EL (cell line): ENCODE data around the gene ACVR1B.

Source experiments
- DNase-seq: peaks from one replicate; pipeline ENCODE4 v3.0.0-alpha.2; 2016

The ACVR1B gene

GRCh38 chr12:52006726-52007157 lies 55.2 kb downstream of the ACVR1B start, which contains the start of gene TAMALIN:
Gene TAMALIN, plus strand, starts transcription at chr12:52006946. Its CDS starts 74 bp downstream, at chr12:52007020.
- peak; percentile 37 for DNase-seq

GRCh38 chr12:52007158-52007921 lies 55.8 kb downstream of the ACVR1B start:
- DNase-seq, result no peak

- no peak for DNase-seq
These were observed 56.5 kb downstream of the ACVR1B start for GRCh38 chr12:52007982-52008510.

DNA sequence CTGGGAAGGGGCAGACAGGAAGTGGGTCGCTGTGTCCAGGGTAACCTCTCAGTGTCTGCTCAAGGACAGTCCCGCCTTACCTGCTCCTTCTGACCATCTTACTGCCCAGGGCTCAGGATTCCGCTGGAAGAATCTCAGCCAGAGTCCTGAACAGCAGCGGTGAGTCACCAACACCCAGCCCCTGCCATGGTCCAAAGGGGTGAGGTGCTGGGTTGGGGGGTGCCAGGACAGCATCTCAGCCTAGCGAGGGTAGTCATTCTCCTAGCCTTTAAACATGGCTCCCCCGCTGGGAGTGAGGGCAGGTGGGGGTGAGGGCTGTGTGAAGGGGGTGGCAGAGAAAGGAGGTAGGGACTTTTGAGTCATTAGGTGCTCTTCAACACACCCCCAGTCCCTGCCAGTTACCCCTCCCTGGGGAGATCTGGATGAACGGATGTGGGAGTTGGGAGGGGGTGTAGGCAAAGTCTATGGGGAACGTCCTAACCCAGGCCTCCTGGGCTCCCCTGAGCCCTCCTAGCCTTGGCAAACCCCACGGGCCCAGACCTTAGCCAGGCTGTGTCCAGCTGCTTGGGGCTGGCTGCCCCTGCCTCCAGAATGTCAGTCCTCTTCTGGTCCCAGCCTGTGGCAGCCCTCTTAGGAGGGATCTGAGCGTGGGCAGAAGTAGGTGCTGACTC lies 57.7 kb downstream of the ACVR1B start:
- no peak for DNase-seq

DNA sequence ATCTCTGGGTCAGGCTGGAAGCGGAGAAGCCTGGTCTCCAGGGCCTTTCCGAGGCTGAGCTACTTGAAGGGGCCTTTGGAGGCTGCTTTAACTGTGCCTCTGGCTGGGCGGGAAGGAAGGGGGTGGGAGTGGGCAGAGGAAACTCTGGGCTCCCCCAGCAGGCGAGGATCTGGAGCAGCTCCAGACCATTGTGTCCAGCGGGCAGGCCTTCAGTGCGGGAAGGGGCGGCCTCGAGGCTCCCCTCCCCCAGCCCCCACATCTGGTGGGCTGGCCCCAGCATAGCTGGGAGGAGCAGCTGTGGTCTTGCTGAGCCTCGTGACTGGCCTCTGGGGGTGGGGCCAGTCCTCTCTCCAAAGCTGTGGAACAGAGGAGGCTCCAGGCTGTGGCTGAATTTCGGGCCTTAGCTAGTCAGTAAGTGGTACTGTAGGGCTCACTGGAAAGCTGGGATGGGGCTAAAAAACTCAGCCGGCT lies 58.7 kb downstream of the ACVR1B start:
- DNase-seq, result peak; percentile 48

DNA sequence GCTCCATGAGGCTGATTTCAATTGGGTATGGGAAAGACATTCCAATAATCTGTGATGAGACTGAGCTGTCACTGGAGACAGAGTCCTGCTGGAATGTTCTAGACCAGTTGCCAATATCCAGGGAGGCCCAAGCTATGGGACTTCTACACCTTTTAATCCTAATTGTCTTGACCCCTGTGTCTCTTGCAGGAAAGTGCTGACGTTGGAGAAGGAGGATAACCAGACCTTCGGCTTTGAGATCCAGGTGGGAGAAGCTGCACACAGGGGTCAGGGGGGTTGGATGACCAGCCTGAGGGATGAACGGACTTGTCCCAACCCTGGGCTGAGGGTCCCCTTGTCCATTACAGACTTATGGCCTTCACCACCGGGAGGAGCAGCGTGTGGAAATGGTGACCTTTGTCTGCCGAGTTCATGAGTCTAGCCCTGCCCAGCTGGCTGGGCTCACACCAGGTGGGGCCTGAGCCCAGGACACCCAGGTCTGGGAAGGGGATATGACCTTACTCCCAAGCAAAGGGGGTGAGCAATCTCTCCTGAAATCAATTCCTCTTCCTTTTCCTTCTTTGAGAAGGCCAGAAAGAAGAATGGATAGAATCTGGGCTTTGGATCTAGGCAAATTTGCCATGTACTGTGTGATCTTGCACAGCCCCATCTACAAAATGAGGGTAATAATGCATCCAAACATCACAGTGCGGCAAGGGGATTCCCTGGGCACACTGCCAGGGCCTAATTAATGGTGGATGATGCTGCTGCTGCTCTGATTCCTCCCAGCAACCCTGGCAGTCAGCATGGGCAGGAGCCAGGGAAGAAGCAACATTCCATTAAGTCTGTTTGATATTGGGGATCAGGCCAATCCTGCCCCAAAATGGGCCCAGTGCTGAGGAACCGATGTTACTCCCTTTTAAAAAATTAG lies 59.4 kb downstream of the ACVR1B start:
- DNase-seq, result no peak

GRCh38 chr12:52011602-52012214 lies 60.2 kb downstream of the ACVR1B start:
- DNase-seq, result no peak

DNA sequence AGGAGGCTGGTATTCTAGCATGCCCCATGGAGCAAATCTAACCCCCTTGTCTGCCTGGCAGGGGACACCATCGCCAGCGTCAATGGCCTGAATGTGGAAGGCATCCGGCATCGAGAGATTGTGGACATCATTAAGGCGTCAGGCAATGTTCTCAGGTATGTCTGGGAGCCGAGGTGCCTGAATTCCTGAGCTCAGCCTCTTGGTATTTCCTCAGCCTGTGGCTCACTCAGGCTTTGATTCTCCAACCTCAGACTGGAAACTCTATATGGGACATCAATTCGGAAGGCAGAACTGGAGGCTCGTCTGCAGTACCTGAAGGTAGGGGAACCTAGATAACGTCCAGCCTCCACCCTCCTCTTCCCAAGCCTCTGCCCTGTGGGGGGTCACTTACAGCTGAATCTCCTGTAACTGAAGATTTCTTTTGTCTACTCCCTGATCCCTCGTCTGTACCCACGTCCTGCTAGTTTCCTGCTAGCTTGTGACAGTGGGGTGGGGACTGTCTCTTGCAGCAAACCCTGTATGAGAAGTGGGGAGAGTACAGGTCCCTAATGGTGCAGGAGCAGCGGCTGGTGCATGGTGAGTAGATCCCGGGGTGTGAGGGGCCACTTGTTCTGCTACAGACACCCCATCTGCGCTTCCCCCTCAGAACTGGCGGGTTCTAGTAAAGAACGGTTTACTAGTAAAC lies 62.3 kb downstream of the ACVR1B start:
- DNase-seq, result no peak

DNA sequence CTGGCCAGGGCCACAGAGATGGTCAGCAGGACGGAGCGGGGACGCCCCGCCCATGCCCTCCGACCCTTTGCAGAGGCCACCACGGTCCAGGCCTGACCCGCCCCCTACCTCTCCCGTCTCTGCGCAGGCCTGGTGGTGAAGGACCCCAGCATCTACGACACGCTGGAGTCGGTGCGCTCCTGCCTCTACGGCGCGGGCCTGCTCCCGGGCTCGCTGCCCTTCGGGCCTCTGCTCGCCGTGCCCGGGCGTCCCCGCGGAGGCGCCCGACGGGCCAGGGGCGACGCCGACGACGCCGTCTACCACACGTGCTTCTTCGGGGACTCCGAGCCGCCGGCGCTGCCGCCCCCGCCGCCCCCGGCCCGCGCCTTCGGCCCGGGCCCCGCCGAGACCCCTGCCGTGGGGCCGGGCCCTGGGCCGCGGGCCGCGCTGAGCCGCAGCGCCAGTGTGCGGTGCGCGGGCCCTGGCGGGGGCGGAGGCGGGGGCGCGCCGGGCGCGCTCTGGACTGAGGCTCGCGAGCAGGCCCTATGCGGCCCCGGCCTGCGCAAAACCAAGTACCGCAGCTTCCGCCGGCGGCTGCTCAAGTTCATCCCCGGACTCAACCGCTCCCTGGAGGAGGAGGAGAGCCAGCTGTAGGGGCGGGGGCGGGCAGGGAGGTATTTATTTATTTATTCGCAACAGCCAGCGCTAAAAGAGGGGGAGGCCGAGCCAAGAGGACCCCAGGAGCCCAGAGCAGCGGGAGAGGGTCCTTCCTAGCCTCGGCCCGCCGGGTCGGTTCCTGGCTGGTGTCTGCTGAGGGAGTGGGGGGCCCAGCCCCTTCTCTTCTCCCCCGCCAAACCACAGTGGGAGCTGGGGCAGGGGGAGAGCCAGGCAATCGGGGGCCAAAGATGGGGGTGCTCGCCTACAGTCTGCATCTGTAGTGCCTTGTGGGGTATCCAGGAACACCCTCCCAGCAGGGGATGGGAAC lies 63.4 kb downstream of the ACVR1B start:
- DNase-seq, result no peak

DNA sequence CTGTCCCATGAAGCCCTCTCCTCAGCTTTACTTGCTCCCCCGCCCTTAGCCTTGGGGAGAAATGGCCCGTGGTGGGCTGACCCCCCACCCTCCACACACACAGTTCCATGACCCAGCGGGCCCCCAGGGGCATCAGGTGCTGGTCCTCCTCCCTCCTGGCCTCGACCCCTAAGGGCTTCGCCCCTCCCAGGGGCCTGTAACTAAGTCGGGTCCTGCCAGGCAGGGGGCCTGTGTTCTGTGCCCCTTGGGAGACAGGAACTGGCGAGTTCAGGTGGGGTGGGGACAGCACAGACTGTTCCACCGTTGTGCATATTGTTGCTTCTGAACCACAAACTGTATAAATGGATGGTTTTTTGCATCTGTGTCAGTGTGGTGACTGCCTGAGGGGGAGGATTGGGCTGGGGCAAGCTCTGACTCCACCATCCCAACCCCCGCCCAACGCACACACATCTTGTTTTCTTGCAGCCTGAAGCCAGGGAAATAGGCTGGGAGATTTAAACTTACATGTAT lies 64.1 kb downstream of the ACVR1B start:
- DNase-seq, result no peak

DNA sequence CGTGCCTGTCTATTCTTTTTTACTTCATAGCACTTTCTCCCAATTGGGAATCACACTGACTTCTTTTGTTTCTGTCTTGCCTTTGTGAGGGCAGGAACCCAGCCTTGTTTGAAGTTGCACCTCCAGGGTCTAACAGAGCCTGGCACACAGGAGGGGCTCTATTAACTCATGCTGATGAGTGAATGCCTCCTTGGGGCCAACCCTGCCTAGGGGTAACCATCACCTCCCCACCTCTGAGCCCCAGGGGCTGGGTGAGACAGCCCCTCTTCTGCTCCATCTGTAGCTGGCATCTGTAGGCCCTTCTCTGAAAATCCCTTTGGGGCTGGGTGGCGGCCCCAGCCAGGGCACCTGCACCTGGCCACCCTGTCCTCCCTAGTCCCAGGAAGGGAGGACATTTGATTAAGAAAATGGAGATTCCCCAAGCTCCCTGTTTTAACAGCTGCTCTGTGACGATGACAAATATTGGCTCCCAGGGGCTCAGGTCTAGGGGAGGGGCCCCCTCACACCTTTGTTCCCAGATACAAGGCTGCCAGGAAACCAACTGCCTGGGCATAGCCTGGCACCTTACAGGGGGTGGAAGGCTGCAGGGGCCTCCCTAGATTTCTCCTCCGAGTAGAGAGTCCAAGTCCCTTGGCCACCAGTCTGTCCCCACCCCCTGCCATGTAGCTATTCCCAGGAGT lies 67.1 kb downstream of the ACVR1B start:
- no peak for DNase-seq

DNA sequence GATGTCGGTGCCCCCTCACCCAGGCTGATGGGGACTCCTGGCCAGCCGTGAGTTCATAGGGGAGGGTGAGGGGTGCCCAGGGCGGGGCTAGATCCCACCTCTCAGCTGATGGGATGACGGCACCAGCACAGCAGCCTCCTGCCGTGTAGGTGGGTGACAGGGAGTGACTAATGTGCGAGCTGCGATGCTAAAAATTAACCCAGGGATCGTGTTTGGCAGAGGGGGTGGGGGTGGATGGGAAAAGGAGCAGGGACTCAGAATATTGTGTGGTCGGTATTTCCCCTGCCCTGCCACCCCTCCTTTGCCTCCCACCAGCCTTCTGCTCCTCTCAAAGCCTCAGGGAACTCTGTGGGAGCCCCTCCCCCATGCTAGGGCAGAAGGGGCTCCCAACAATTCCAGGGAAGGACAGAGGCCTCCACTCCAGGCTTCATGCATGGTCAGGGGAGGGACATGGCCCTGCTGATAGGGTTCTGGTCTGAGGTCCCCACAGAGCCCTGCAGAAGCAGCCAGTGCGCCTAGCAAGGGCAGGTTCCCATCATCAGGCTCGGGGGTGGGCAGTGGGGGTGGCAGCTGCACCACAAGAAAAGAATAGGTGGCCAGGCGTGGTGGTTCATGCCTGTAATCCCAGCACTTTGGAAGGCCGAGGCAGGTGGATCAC lies 67.7 kb downstream of the ACVR1B start:
- DNase-seq, result no peak

DNA sequence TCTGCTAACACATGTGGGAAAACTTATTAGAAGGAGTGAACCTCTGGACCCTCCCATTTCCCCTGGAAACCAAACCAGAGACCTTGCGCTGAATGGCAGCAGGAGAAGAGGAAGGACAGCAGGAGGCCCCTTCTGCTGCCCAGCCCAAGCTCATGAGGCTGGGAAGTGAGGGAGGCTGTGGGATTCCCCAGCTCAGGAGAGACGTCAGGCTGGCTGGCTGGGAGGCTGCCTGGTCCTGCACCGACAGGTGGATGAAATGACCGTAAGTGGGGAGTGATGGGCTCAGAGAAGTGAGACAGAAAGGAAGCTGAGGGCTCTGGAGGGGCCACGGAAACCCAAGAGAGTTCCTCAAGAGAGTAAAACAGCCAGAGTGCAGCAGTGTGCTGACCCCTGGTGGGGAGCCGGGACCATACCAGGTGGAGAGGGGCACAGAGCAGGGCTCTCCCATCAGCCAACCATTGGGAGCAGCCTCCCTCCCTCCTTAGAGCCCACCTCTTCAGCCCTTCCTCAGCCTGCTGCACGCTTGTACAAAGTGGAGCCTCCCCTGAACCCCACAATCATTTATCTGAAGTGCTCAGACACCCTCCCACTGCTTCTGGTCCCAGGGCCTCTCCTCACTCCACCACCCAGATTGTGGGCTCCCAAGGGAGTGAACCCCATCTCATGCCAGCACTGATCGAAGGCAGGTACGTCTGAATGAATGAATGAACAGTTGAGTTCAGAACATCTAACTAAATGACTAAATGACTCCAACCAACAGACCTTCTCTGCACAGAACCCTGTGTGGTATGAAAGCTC lies 69.2 kb downstream of the ACVR1B start:
- DNase-seq, result peak; percentile 52

- no peak for DNase-seq
These were observed 71.3 kb downstream of the ACVR1B start for GRCh38 chr12:52022841-52023181.

DNA sequence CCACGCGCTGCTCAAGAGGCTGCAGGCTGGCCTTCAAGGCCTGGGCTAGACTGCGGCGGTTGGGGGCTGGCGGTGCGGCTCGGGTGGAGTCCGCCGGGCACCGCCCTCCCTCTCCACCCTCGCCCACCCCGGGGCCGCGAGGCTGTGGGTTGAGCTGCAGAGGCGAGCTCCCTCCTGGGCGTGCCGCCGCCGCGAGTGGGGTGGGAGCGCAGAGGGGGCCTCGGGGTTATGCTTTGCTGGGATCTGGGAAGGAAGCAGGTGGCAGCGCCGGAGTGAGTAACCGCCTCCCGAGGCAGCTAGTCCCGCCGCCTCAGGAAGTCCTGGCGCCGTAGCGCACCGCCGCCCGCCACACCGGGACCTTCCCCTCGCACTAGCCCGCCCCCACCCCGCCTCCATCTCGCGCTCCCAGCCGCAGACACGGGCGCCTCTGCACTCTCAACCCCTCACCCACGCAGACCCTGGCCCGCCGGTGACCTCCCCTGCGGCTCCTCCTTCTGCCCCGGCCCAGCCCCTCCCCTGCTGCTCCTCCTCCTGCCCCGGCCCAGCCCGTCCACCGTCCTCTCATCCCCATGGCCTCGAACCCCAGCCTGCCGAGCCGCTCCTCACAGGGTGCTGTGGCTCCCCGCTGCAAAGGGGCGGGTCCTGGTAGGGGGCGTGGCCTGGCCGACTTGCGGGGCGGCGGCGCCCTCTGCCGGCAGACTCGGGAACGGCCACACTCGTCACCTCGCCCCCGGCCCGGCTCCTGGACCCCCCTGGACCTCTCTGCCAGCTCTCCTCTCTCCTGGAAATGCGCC lies 71.9 kb downstream of the ACVR1B start:
- DNase-seq, result peak; percentile 73

- DNase-seq, result no peak
These were observed 72.6 kb downstream of the ACVR1B start for GRCh38 chr12:52023976-52024688.

- no peak for DNase-seq
These were observed 73.3 kb downstream of the ACVR1B start for GRCh38 chr12:52024845-52025230.
